IPS DF 19.7 (cell line): Measurements from ENCODE around the gene MAML3.

Source experiments
- DNase-seq: peaks from one replicate; pipeline ENCODE4 v3.0.0-alpha.2; 2013; ENCODE audit warnings: low read depth, low spot score

The MAML3 gene

DNA sequence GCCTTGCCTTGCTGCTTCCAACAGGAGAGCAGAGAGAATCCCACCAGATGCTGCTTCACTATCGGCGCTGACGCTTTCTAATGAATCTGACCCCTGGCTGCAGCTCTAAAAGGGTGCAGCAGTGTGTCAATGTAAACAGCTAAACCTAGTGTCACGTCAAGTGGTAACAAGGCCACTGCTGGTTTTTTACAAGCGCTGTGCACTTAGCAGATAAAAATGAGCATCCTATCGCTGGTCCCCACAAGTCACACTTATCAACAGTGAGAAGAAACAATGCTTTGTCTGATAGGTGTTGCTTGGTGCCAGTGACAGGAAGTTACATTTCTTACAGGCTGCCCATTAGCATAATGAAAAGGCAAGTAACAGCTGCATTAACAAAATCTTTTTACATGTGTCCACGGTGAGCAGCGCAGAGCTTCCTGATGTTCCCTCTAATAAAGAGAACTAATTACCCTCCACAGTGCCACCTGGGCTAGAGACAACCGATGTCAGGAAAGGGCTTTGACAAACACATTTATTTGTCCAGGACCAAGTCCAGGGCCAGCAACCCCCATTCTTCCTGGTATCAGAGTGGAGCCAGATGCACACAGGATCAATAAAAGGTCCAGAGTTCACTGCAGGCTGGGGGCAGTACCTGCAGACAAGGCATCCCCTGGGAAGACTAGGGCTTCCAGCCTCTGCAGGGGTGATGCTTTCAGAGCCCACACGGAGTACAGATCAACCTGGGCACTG lies 312.4 kb downstream of the MAML3 start:
- no peak for DNase-seq

DNA sequence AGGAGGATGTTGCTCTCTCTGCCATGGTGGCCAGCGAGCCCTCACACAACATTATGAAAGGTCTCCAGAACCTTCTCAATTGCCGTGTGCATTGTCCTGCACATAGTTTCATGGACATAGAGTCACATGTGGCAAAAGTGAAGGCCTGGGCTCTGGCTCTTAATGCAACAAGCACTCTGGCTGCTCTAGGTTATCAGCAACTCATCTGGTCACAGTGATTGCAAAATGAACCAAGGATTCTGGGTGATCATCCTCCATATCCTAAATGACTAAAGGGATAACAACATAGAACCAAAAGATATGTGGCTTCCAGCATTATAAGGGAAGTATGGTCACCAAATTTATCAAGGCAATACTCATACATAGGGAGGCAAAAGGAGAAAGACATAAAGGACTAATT lies 313.2 kb downstream of the MAML3 start:
- DNase-seq, result no peak

- DNase-seq, result no peak
Measured at GRCh38 chr4:139839403-139840031, 314.5 kb downstream of the MAML3 start.

- no peak for DNase-seq
Measured at GRCh38 chr4:139838811-139839210, 315.2 kb downstream of the MAML3 start.

DNA sequence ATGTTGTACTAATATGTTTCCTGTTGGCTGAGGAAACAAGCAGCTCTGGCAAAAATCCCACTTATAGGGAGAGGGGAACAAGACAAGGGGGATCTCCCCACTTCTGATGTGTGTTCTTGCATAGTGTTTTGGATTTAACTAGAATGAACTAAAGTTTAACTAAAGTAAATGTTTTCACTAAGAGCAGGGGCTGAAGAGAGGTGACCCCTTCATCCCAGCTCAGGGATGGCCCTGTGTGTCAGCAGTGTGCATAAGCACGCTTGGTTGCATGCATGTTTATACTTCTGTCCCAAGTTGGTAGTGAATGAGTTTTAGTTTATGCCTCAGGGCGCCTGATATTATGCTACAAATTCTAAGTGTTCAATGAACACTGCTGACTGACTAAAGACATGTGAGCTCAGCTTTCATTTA lies 319.0 kb downstream of the MAML3 start:
- DNase-seq, result no peak

GRCh38 chr4:139834226-139834662 lies 319.7 kb downstream of the MAML3 start:
- no peak for DNase-seq

DNA sequence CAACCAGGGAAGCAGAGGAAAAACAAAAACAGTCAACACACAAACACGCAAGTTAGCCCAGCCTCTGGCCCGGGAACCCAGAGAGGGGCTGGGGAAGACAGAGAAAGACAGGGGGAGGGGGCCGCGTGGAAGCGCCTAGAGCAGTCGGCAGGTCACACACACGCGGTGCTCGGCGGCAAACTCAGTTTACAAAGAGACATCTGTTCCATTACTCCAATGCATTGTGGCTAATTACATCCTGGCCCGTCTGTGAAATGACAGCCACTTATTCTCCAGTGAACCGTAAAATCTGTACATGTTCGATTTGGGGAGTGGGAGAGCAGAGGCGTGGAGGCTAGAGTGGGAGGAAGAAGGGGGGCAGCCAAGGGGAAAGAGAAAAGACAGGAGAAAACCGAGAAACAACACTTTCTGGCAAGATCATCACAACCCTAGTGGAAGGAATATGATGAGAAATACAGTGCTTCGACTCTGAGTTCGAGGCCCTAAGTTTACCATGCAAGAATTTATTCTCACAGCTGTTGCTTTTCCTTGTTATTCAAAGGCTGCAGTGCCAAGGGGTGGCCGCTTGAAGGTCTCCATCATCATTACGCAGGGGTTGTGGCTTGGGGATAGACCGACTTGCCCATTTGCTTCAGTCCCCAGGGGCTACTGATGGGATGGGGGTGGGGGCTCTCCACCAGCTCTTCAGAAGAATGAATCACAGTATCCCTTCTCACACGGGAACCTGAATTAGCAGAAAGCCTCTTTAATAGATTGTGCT lies 320.7 kb downstream of the MAML3 start:
- no peak for DNase-seq

- DNase-seq, result no peak
Measured at GRCh38 chr4:139828966-139829664, 324.9 kb downstream of the MAML3 start.

- DNase-seq, result no peak
Measured at GRCh38 chr4:139826426-139826825, 327.6 kb downstream of the MAML3 start.

- no peak for DNase-seq
Measured at GRCh38 chr4:139825523-139826014, 328.4 kb downstream of the MAML3 start.

DNA sequence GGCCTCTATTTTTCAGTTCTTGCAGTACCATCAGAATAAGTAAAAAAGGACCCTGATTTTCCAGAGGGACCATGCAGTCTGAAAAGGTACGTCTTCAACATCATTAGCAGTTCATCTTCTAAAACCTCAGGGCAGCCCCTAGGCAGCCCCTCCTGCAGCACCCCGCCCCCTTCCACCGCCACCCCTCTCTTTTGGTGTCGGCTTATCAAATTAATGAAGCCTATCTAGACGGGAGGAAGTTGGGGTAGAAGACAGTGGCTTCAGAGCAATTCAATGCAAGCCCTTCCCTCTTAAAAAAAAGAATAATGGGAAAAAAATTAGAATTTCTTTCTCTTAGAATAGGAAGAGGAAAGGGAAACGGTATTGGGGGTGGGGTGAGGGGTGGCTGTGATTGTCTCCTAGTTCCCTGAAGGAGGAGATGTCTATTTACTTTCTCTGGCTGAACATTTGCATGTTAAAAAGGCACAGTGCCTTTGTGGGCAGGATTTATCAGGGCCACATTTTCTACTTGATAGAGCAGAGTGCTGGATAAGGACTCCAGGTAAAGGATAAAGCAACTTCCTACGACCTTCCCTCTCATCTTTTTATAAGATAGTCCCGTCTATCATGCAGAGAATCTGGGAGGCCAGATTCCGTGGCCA lies 329.0 kb downstream of the MAML3 start:
- DNase-seq, result no peak

- no peak for DNase-seq
Measured at GRCh38 chr4:139823746-139824145, 330.2 kb downstream of the MAML3 start.

DNA sequence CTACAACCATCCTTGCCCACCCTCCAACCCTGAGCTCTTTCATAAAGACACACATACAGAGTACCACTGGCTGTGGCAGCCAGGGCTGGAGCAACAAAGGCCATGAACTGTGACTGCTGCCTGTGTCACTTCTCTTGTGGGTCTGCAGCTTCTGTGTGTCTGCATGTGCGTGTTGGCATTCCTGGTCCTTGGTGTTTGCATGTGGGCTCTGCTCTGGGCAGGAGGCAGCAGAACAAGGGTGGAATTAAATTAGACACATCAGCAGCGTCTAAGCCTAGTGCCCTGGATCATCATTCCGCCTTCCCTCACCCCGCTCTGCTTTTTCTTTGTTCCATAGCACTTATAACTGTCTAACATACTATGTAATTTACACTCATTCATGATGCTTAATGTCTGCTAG lies 330.6 kb downstream of the MAML3 start:
- no peak for DNase-seq

DNA sequence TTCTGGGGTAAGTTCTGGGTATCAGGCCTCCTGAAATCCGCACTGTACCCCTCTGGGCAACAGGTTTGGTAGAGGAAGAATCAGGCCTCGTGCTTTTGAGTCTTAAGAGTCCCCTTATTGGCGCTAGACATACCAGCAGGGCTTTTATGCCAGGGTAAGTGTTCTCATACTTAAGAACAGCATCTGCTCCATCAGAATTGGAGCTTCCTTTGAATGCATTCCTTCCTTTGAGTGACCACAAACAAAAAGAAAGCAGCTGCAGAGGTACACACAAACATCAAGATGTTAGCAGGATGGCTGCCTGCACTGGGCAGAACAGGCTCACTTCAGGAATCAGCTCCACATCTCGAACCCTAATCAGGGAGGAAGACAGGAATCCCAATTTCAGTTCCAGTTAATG lies 331.6 kb downstream of the MAML3 start:
- DNase-seq, result no peak

DNA sequence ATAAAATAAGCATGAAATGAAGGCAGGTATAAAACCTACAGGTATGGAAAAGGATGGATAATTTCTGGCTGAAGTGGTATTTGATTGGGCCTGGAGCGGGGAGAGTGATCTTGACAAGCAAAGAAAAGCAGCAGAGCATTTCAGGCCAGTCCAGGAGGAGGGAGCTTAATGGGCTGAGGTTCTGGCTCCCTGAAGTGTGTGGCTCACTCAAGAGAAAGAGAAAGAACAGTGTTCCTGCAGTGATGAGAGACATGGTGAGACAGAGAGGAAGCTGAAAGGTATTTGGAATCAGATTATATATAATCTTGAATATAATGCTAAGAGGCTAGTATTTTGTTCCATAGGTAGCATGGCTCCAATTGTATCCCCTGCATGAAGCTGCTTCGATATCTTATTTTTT lies 334.9 kb downstream of the MAML3 start:
- no peak for DNase-seq

- DNase-seq, result no peak
Measured at GRCh38 chr4:139817657-139818452, 336.1 kb downstream of the MAML3 start.

GRCh38 chr4:139816856-139817255 lies 337.1 kb downstream of the MAML3 start:
- no peak for DNase-seq

DNA sequence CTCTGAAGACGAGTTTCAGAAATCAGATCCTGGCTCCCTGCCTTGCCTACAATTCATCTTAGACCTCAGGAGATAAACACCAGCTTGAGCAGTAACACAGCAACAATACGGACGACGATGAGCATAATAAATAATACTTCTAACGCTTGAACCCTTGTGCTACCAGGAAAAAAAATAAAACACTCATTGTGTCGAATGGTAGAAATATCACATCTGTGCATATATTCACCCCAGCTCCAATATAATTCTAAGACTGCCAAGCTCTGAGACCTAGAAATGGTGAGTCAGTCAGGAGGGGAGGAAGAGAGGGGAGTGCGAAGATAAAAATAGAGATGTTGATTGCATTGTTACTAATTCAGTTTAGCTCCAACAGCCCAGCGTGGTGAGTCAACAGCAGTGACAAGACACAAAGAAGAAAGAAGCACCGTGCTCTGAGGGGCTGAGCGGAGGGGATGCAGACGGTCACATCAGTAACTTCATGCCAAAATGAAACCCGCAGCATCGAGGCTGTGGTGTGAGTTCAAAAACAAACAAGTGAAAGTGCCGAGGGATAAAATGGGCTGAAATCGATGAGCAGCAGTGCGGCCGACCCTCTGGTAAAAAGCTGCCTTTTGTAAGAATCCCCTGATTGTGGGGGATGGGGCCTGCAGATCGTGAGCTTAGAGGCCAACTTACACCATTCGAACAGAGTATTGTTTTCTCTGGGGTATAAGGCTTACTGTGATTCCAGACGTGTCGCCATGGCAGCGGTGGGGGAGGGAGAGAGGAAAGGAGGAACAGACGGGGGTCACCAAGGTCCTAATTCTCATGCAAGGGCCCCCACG lies 338.0 kb downstream of the MAML3 start:
- DNase-seq, result no peak

- DNase-seq, result no peak
Measured at GRCh38 chr4:139814323-139815015, 339.5 kb downstream of the MAML3 start.
